HPDE6-E6E7 (cell line): ENCODE measurements around the gene DBNDD2.

ENCODE experiments used
- DNase-seq: peaks from one replicate; pipeline ENCODE4 v3.0.0; 2011; ENCODE audit warnings: missing footprints; ENCODE audit errors: extremely low spot score

DBNDD2 gene

DNA sequence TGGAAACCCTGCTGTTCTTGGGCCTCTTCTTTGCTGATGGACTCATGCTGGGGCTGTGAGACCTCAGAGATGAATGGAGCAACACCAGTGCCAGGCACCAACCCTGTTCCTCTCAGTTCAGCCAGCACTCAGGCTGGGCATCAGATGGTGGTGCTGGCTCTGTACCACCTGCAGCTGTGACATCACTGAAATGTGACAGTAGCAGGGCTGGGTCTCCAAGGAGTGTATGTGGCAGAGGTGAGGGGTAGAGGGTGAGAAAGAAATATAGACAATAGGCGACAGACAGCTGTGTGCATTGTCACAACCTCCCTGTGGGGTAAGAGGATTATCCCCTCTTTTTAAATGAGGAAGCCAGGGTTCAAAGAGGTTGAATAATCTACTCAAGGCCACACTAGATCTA is 29.9 kb upstream of the DBNDD2 start, which contains the start of gene TP53TG5:
Gene TP53TG5 (minus strand): TSS at position 135 of the 400 bp plus-strand sequence. CDS start 89 bp downstream, at position 46.
- DNase-seq, result no peak

DNA sequence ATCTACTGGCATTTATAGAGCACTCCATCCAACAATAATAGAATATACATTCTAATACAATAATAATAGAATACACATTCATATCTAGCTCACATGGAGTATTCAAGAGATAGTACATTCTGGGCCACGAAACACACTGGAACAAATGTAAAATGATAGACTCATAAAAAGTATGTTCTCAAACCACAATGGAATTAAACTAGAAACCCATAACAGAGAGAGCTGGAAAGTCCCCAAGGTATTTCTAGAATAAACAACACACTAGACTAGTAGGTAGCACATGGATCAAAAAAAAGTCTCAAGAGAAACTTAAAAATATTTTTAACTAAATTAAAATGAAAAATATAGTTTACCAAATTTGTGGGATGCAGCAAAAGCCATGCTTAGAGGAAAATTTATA is 20.8 kb upstream of the DBNDD2 start:
- no peak for DNase-seq

DNA sequence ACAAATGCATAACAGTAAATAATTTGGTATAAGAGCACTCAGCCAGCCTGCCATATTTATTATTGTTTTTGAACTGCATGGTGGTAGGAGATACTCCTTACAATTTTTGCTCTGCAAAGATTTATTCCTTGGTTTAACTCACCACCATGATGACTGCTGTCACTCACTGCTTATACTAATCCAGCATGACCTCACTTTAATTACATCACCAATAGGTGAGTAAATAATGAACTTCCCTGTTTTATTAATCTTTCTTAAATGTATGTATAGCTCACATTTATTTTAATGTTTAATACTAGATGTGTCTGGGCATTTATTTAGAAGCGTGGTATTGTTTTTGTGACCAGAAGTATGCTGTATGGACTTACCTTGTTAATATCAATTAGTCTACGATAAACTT is 17.2 kb upstream of the DBNDD2 start:
- DNase-seq, result no peak

DNA sequence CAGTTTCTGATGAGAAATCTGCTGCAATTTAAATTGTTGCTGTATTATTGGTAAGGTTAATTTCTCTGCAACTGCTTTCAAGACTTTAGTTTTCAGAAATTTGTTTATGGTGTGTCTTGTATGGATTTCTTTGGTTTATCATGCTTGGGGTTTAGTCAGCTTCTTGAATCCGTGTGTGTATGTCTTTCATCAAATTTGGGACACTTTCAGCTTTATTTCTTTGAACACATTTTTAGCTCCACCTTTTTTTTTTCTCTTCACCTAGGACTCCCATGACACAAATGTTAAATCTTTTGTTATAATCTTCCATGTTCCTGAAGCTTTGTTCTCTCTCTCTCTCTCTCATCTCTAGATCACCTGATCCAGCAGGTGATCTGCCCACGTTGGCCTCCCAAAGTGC is 16.5 kb upstream of the DBNDD2 start:
- DNase-seq, result no peak

DNA sequence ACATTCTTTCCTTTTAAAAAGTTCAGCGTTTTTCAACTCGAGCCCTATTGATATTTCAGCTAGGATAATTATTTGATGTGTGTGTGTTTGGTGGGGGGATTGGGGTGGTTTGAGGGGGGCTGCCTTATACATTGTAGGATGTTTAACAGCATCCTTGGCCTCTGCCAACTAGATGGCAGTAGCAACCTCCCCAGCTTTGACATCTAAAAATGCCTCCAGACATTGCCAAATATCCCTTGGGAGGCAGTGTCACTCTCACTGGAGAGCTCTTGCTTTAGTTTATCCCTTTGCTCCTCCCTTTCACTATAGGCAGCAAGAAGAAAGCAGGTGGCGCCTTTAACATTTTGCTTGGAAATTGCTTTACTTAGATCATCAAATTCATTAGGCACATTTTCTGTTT is 15.4 kb upstream of the DBNDD2 start:
- no peak for DNase-seq

- no peak for DNase-seq
Observed at GRCh38 chr20:45394221-45395113, 13.6 kb upstream of the DBNDD2 start.

DNA sequence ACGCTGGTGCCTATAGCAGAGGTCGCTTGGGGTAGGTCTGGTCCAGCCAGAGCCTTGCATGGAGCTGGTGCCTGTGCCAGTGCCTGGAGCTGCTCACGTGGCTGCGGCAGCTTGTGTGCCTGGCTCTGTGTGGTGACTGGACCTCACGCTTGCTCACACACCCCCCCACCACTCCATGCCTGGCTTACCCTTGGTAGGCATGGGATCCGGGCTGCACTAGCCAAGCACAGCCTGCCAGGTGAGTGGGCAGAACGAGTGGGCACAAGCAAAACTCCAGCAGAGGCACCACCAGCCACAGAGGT is 13.0 kb upstream of the DBNDD2 start:
- DNase-seq, result no peak

- DNase-seq, result no peak
Observed at GRCh38 chr20:45399018-45399417, 9.1 kb upstream of the DBNDD2 start.

- no peak for DNase-seq
Observed at GRCh38 chr20:45400346-45401031, 7.6 kb upstream of the DBNDD2 start.

DNA sequence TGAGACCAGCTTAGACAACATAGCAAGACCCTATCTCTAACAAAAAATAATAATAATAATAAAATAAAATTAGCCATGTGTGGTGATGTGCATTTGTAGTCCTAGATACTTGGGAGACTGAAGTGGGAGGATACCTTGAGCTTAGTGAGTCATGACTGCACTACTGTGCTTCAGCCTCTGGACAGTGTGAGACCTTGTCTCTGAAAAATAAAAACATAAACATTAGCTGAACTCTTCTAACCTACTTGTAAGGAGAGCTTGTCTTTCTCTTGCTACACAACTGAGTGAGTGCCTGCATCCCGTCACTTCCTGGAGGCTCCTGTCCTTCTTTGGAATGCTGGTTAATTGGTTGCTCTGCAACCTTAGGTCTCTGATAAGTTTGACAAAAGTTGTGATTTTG is 5.1 kb upstream of the DBNDD2 start:
- DNase-seq, result no peak

DNA sequence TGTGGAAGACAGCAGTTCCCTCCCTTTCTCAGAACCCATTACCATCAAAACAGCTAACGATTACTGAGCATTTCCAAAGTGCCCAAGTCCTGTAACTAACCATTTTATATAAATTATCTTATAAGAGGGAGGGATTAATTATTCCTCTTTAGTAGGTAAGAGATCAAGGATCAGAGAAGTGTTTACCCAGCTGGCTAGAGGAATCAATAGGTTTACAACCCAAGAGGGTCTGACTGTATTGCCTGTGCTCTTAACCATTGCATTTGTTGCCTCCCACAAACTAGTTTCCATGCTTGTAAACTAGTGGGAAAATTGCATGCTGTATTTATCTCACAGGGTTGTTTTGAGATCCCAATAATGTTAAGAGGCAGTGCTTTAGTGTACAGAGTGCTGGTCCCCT is 3.7 kb upstream of the DBNDD2 start:
- no peak for DNase-seq

GRCh38 chr20:45405571-45406259 is 2.4 kb upstream of the DBNDD2 start:
- no peak for DNase-seq

- peak; percentile 40 for DNase-seq
Observed at GRCh38 chr20:45406260-45407066, 1.6 kb upstream of the DBNDD2 start.

- no peak for DNase-seq
Observed at GRCh38 chr20:45407067-45407745, 883 bp upstream of the DBNDD2 start.

DNA sequence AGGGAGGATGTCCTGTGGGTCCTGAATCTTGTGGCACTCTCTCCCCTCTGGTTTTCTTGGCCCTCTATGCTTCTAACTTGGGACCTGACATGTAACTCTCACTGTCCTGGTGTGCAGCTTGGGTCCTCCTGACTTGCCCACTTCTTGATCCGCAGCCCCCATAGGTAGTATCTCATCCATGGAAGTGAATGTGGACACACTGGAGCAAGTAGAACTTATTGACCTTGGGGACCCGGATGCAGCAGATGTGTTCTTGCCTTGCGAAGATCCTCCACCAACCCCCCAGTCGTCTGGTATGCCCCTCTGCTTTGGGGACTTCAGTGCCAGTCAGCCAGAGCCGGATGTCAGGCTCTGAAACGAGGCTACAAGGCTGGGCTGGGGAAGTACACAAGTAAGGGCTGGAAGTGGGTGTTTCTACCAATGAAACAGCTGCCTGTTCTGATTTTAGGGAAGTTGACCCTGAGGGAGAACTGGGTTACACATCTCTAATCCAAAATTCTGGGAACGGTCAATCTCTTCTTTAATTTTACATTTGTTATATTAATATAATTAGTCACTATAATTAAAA is 641 bp downstream of the DBNDD2 start:
- no peak for DNase-seq

DNA sequence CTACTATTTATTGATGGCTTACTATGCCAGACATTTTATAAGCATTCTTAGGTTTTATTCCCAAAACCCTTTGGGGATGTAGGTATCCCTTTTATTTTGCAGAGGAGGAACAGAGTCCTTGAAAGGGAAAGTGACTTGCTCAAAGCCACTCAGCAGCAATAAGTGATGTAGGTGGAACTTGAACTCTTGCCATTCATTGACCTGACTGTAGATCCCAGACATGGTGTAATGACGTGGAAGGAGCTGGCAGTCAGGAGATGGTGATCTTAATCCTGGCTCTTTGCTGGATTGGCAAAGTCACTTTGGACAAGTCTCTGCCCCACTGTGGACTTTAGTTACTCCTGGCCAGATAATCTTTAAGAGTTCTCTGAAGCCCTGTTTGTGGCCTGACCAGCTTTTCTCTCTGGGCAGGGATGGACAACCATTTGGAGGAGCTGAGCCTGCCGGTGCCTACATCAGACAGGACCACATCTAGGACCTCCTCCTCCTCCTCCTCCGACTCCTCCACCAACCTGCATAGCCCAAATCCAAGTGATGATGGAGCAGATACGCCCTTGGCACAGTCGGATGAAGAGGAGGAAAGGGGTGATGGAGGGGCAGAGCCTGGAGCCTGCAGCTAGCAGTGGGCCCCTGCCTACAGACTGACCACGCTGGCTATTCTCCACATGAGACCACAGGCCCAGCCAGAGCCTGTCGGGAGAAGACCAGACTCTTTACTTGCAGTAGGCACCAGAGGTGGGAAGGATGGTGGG is 1.6 kb downstream of the DBNDD2 start:
- no peak for DNase-seq

DNA sequence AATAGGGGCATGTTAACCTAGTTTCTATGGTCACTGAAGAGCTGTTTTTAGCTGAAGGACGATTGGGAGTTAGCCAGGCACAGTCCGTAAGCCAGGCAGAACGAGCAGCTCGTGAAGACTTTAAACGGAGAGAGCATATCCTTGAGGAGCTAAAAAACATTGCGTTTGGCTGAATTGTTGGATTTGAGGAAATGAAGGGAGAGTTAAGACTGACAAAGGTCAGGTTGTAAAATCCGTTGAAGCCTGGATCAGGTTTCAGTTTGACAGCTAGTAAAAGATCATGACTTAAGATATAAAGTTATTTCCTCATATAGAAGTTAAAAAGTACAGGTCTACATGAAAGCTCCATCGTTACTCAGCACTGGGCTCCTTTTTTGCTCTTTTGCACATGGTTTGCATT is 2.8 kb downstream of the DBNDD2 start:
- DNase-seq, result no peak

GRCh38 chr20:45412653-45413052 is 4.6 kb downstream of the DBNDD2 start:
- DNase-seq, result no peak

DNA sequence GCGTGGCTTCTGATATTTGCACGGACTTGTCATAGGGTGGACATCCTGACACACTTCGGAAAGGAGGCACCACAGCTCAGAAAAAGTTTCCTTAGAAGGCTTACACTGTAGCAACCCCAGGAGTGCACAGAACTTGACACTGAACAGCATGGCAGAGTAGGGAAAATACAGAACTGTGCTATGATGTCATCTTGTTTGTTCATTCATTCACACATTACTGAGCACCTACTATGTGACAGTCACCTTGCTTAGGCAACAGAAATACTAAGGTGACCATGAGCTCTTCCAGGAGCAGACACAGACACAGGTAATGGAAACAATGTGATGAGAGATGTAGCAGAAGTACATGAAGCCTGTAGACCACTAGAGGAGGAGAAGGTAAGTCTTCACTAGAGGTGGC is 5.4 kb downstream of the DBNDD2 start:
- no peak for DNase-seq
